NOMO-1 (cell line): ENCODE data around the gene CCL20.

ENCODE experiments used
- DNase-seq, 2 experiments: peaks; one replicate each; lab custom pipeline; 2025; ENCODE audit not compliant: unreplicated experiment in 2 of 2; lab: John Stamatoyannopoulos, UW

The CCL20 gene

GRCh38 chr2:227799202-227799601, 14.4 kb upstream of the CCL20 start:
- no peak for DNase-seq

GRCh38 chr2:227802882-227803281, 10.8 kb upstream of the CCL20 start:
- DNase-seq: no peak

- no peak for DNase-seq
These were observed 8.7 kb upstream of the CCL20 start for GRCh38 chr2:227804975-227805374.

GRCh38 chr2:227805578-227805977, 8.1 kb upstream of the CCL20 start:
- DNase-seq: peak; percentile 39 to 75

- DNase-seq: no peak
These were observed 4.7 kb upstream of the CCL20 start for GRCh38 chr2:227808936-227809335.

- no peak for DNase-seq
These were observed 1.6 kb upstream of the CCL20 start for GRCh38 chr2:227812001-227812400.

- no peak for DNase-seq
These were observed 447 bp upstream of the CCL20 start for GRCh38 chr2:227813229-227813561.

- no peak for DNase-seq
These were observed 1.4 kb downstream of the CCL20 start for GRCh38 chr2:227815066-227815465.

- peak; percentile 59 to 72 for DNase-seq
These were observed 3.1 kb downstream of the CCL20 start for GRCh38 chr2:227816507-227817294.

GRCh38 chr2:227817336-227817735, 3.7 kb downstream of the CCL20 start:
- no peak for DNase-seq

- DNase-seq: peak in 1 of 2 experiments; percentile 100
These were observed 4.4 kb downstream of the CCL20 start for GRCh38 chr2:227817850-227818674.

GRCh38 chr2:227818675-227819397, 5.2 kb downstream of the CCL20 start:
- peak; percentile 97 to 100 for DNase-seq

- DNase-seq: no peak
These were observed 5.7 kb downstream of the CCL20 start for GRCh38 chr2:227819398-227819697.

GRCh38 chr2:227821043-227821942, 7.7 kb downstream of the CCL20 start:
- no peak for DNase-seq

GRCh38 chr2:227822416-227823003, 8.9 kb downstream of the CCL20 start:
- no peak for DNase-seq

- no peak for DNase-seq
These were observed 10.3 kb downstream of the CCL20 start for GRCh38 chr2:227823922-227824321.

- DNase-seq: no peak
These were observed 11.1 kb downstream of the CCL20 start for GRCh38 chr2:227824711-227825110.

GRCh38 chr2:227826019-227826521, 12.4 kb downstream of the CCL20 start:
- DNase-seq: no peak

- no peak for DNase-seq
These were observed 12.9 kb downstream of the CCL20 start for GRCh38 chr2:227826563-227826962.

GRCh38 chr2:227827143-227827542, 13.5 kb downstream of the CCL20 start:
- DNase-seq: no peak
